Astrocyte (in vitro differentiated cells and primary cell): Measurements from ENCODE around the gene EFEMP1.

Source experiments
- EZH2 ChIP-seq: IDR thresholded peaks from 2 replicates; pipeline ENCODE4 v1.6.1; 2012; ENCODE audit warnings: mild to moderate bottlenecking, low read length, inconsistent platforms; ENCODE audit not compliant: insufficient read depth
- TF ChIP-seq, protein P1 (sequence below): IDR thresholded peaks from 2 replicates; pipeline ENCODE4 v1.5.1; 2011; ENCODE audit warnings: low read depth, mild to moderate bottlenecking, inconsistent platforms, low read length, moderate library complexity; ENCODE audit not compliant: insufficient read depth

DNA sequence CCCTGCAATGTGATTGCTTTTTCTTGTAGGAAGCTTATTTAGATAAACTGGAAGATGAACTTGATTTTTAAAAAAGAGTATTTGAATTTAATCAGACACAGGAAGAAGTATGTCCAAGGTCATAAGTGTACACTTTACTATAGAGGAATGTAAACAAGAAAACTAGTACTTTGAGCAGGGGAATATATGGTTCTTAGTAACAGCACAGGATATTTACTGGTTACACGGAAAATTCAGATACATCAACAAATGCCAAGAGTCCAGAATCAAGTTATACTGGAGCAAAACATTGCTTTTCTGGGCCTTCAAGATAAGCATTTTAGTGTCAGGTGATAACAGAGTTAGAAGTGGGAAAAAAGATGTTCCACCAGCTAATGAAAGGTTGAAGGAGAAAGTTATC lies 75.5 kb downstream of the EFEMP1 start:
- TF ChIP-seq, protein P1, sequence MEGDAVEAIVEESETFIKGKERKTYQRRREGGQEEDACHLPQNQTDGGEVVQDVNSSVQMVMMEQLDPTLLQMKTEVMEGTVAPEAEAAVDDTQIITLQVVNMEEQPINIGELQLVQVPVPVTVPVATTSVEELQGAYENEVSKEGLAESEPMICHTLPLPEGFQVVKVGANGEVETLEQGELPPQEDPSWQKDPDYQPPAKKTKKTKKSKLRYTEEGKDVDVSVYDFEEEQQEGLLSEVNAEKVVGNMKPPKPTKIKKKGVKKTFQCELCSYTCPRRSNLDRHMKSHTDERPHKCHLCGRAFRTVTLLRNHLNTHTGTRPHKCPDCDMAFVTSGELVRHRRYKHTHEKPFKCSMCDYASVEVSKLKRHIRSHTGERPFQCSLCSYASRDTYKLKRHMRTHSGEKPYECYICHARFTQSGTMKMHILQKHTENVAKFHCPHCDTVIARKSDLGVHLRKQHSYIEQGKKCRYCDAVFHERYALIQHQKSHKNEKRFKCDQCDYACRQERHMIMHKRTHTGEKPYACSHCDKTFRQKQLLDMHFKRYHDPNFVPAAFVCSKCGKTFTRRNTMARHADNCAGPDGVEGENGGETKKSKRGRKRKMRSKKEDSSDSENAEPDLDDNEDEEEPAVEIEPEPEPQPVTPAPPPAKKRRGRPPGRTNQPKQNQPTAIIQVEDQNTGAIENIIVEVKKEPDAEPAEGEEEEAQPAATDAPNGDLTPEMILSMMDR = no peak
- TF ChIP-seq EZH2 = no peak
